Testis (tissue), 2 donors: ENCODE data around the gene UTP4.

Experiments
- CTCF ChIP-seq, 3 experiments: fragments of 450-650 bp in 2 of 3; fragments of 200-600 bp in 1 of 3; sonication (generic) in 1 of 3; IDR thresholded peaks; one replicate each; pipeline ENCODE4 v1.5.1; 2016 to 2019; ENCODE audit warnings: antibody characterized with exemption in 3 of 3, mild to moderate bottlenecking in 2 of 3, moderate library complexity in 1 of 3
- POLR2A ChIP-seq: fragments of 450-650 bp; IDR thresholded peaks from one replicate; pipeline ENCODE4 v1.6.1; 2017; ENCODE audit warnings: antibody characterized with exemption, mild to moderate bottlenecking, moderate library complexity

GRCh38 chr16:69114346-69114975 lies 18.0 kb upstream of the UTP4 start:
- TF ChIP-seq CTCF (IDR thresholded peaks at IDR 0.05), result no peak
- TF ChIP-seq POLR2A, result no peak
